Measurements from ENCODE around the gene EMP1.

The EMP1 gene

DNA sequence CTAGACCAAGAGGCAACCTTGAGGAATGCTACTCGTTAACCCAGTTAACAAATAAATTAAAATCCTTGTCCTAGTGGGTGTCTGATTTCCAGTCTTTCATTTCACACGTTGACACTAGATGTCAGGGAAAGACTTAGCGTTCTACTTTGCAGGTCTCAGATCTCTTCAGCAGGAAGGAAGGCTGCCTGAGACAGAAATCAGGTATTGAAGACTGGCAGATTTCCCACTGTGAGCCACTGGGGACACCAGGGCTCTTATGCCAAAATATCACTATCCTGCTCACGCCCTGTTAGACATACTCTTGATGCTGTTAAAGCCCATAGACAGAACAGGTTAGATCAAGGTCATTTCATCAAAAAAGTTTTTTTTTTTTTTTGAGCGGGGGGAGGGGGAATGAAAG, 33.0 kb downstream of the EMP1 start:
- no peak for TF ChIP-seq ZBTB7A (IDR thresholded peaks at IDR 0.05; ENCODE audit: low read depth)

DNA sequence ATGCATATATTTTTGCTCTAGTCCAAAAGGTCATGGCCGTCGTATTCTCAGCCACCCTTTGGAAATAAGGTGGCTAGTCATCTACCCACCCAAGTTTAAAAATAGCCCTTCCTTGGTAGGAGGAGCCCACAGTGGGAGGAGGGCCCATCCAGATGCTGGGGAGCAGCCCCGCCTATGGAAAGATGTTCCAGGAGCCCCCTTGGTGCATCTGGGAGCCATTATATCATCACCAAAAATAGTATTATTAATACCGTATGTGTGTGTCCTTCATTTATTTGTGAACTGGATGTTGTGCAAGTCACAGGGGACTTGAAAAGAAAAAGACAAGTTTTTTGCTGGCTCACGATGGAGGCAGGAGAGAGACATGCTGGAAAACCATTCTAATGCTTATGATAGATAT, 34.0 kb downstream of the EMP1 start:
- TF ChIP-seq RAD21 (IDR thresholded peaks at IDR 0.05; ENCODE audit: low read depth) (no peak), EGR1 (IDR thresholded peaks at IDR 0.05) (no peak), TAF1 (IDR thresholded peaks at IDR 0.05; ENCODE audit: low read depth) (no peak), TEAD4 (IDR thresholded peaks at IDR 0.05) (no peak), EP300 (IDR thresholded peaks at IDR 0.05; ENCODE audit: borderline replicate concordance) (no peak), CREB1 (IDR thresholded peaks at IDR 0.05; ENCODE audit: low read depth) (no peak), TCF12 (IDR thresholded peaks at IDR 0.05; ENCODE audit: low read depth) (no peak), NFIC (IDR thresholded peaks at IDR 0.05) (no peak), CEBPB (IDR thresholded peaks at IDR 0.05) (no peak), ZBTB7A (IDR thresholded peaks at IDR 0.05; ENCODE audit: low read depth) (no peak), FOXM1 (IDR thresholded peaks at IDR 0.05; ENCODE audit: borderline replicate concordance, low read depth) (no peak), YY1 (IDR thresholded peaks at IDR 0.05; ENCODE audit: low read depth) (no peak)
- TF ChIP-seq, protein P1, sequence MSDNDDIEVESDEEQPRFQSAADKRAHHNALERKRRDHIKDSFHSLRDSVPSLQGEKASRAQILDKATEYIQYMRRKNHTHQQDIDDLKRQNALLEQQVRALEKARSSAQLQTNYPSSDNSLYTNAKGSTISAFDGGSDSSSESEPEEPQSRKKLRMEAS (IDR thresholded peaks at IDR 0.05): no peak
- TF ChIP-seq, protein P2, sequence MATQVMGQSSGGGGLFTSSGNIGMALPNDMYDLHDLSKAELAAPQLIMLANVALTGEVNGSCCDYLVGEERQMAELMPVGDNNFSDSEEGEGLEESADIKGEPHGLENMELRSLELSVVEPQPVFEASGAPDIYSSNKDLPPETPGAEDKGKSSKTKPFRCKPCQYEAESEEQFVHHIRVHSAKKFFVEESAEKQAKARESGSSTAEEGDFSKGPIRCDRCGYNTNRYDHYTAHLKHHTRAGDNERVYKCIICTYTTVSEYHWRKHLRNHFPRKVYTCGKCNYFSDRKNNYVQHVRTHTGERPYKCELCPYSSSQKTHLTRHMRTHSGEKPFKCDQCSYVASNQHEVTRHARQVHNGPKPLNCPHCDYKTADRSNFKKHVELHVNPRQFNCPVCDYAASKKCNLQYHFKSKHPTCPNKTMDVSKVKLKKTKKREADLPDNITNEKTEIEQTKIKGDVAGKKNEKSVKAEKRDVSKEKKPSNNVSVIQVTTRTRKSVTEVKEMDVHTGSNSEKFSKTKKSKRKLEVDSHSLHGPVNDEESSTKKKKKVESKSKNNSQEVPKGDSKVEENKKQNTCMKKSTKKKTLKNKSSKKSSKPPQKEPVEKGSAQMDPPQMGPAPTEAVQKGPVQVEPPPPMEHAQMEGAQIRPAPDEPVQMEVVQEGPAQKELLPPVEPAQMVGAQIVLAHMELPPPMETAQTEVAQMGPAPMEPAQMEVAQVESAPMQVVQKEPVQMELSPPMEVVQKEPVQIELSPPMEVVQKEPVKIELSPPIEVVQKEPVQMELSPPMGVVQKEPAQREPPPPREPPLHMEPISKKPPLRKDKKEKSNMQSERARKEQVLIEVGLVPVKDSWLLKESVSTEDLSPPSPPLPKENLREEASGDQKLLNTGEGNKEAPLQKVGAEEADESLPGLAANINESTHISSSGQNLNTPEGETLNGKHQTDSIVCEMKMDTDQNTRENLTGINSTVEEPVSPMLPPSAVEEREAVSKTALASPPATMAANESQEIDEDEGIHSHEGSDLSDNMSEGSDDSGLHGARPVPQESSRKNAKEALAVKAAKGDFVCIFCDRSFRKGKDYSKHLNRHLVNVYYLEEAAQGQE (IDR thresholded peaks at IDR 0.05; ENCODE audit: low read depth): no peak
- TF ChIP-seq, protein P3, sequence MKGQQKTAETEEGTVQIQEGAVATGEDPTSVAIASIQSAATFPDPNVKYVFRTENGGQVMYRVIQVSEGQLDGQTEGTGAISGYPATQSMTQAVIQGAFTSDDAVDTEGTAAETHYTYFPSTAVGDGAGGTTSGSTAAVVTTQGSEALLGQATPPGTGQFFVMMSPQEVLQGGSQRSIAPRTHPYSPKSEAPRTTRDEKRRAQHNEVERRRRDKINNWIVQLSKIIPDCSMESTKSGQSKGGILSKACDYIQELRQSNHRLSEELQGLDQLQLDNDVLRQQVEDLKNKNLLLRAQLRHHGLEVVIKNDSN (IDR thresholded peaks at IDR 0.05): no peak

DNA sequence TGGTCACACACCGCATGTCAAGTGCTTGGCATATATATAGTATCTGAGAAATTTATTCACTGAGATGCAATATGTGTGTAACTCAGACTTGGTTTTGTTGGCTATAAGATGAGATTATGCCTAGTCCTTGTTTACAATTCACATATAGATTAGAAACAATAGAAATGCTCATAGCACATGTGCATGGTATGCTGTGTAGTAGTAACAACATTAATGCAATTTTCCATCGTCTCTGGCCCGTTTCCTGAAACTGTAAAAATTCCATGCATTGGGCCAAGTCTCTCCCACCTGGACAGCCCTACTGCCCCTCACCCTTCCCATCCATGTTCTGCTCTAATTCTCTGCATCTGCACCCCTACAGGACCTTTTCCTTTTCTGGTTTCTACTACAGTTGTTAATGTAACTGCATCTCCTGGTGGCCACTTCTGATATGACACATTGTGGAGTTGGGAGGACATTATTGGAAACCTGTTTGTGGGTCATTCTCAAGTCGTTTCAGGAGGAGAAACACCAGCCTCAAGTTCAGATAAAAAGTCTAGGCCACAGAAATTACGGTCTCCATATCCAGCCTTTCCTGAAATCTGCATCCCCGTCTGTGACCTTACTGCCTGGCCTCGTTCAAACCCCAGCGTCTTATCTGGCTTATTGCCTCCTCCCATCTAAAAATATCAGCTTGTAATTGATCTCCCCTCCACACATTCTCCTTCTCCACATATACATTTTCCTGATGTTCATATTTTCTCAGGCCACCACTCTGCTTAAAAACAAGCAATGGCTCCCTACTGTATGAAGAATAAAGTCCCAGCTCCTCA, 37.5 kb downstream of the EMP1 start:
- TF ChIP-seq EP300 (IDR thresholded peaks at IDR 0.05; ENCODE audit: borderline replicate concordance) (no peak), TEAD4 (IDR thresholded peaks at IDR 0.05) (no peak), CEBPB (IDR thresholded peaks at IDR 0.05) (no peak), RAD21 (IDR thresholded peaks at IDR 0.05; ENCODE audit: low read depth) (peak; percentile 99), TAF1 (IDR thresholded peaks at IDR 0.05; ENCODE audit: low read depth) (no peak)

DNA sequence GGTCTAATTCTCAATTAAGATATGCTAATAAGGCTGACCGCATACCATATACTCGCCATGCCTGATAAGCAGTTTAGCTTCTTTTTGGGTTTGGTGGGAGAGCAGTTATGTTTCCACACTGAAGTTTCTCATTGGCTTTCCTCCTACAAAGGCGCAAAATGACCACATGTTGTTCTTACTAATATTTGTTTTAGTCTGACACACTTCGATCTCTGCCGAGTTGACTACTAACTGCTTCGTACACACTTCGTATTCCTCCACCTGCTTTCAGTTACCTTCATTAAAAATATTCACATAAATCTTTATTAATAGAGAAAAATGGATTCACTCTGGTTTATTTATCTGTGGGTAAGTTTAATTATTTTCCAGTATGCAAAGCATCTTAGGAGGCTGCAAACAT, 41.7 kb downstream of the EMP1 start:
- TF ChIP-seq ZBTB7A (IDR thresholded peaks at IDR 0.05; ENCODE audit: low read depth) (no peak), CREB1 (IDR thresholded peaks at IDR 0.05; ENCODE audit: low read depth) (no peak), RAD21 (IDR thresholded peaks at IDR 0.05; ENCODE audit: low read depth) (no peak), CEBPB (IDR thresholded peaks at IDR 0.05) (no peak), FOXM1 (IDR thresholded peaks at IDR 0.05; ENCODE audit: borderline replicate concordance, low read depth) (no peak), NFIC (IDR thresholded peaks at IDR 0.05) (no peak), EP300 (IDR thresholded peaks at IDR 0.05; ENCODE audit: borderline replicate concordance) (no peak), TCF12 (IDR thresholded peaks at IDR 0.05; ENCODE audit: low read depth) (no peak), YY1 (IDR thresholded peaks at IDR 0.05; ENCODE audit: low read depth) (no peak), TAF1 (IDR thresholded peaks at IDR 0.05; ENCODE audit: low read depth) (no peak), TEAD4 (IDR thresholded peaks at IDR 0.05) (no peak), EGR1 (IDR thresholded peaks at IDR 0.05) (no peak)
- TF ChIP-seq, protein P1 (IDR thresholded peaks at IDR 0.05): no peak
- TF ChIP-seq, protein P2 (IDR thresholded peaks at IDR 0.05; ENCODE audit: low read depth): no peak
- TF ChIP-seq, protein P3 (IDR thresholded peaks at IDR 0.05): no peak

DNA sequence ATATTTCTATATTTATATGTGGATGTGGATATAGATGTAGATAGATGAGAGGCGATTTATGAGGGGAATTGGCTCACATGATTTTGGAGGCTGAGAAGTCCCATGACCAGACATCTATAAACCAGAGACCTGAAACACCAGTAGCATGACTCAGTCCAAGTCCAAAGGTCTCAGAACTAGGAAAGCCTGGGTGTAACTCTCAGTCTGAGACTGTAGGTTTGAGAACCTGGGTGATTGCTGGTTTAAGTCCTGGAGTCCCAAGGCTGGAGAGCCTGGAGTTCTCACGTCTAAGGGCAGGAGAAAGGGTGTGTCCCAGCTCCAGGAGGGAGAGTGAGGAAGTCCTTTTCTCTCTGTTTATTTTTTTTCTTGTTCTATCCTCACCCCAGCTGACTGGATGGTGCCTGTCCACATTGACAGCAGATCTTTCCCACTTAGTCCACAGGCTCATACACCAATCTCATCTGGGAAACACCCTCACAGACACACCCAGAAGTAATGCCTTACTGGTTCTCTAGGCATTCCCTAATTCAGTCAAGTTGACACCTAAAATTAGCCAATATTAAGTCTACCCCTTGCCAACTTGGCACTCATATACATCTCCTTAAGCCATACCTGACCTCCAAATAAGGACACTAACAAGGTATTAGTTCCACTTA, 45.4 kb downstream of the EMP1 start:
- TF ChIP-seq TEAD4 (IDR thresholded peaks at IDR 0.05): no peak
- TF ChIP-seq, protein P1 (IDR thresholded peaks at IDR 0.05): no peak
- TF ChIP-seq RAD21 (IDR thresholded peaks at IDR 0.05; ENCODE audit: low read depth): no peak
- TF ChIP-seq, protein P2 (IDR thresholded peaks at IDR 0.05; ENCODE audit: low read depth): no peak
- no peak for TF ChIP-seq TCF12 (IDR thresholded peaks at IDR 0.05; ENCODE audit: low read depth)
- no peak for TF ChIP-seq FOXM1 (IDR thresholded peaks at IDR 0.05; ENCODE audit: borderline replicate concordance, low read depth)
- TF ChIP-seq CREB1 (IDR thresholded peaks at IDR 0.05; ENCODE audit: low read depth): no peak
- TF ChIP-seq EP300 (IDR thresholded peaks at IDR 0.05; ENCODE audit: borderline replicate concordance): no peak

Measured in Ishikawa (cell line).